Ovary (tissue), 9 donors: ENCODE data around the gene HMBS. TPM values are rescaled to one million over a fixed set of nuclear protein-coding genes. Genes with fewer than 3 reads are reported as not detected.
A peak's percentile ranks its signal among the peaks of the same experiment; 100 is the strongest.

ENCODE experiments used
- DNase-seq, 5 donors: peaks; one replicate each; pipeline ENCODE4 v3.0.0-alpha.2; 2019 to 2020
- H3K27ac ChIP-seq, 2 donors: fragments of 200-600 bp; one replicate each; pipeline versions ENCODE4 v1.5.1 to v1.8.0; 2019 to 2022
- H3K27me3 ChIP-seq: fragments of 200-600 bp; one replicate; pipeline ENCODE4 v1.8.0; 2022
- H3K36me3 ChIP-seq: fragments of 200-600 bp; sonication (generic); one replicate; pipeline ENCODE4 v1.5.1; 2019
- H3K4me1 ChIP-seq: one replicate; pipeline ENCODE4 v1.8.1; 2013; ENCODE audit warnings: mild to moderate bottlenecking, moderate library complexity; ENCODE audit not compliant: insufficient read depth
- H3K4me3 ChIP-seq: fragments of 200-600 bp; sonication (generic); one replicate; pipeline ENCODE4 v1.5.1; 2017
- H3K9me3 ChIP-seq, 2 donors: fragments of 200-600 bp in 1 of 2; sonication (generic) in 1 of 2; one replicate each; pipeline versions ENCODE4 v1.5.1 to v1.8.1; 2013 to 2019; ENCODE audit warnings: mild to moderate bottlenecking in 1 of 2, moderate library complexity in 1 of 2
- CTCF ChIP-seq, 3 donors: fragments of 450-650 bp in 2 of 3; fragments of 200-600 bp in 1 of 3; IDR thresholded peaks; one replicate each; pipeline versions ENCODE4 v1.5.1 to v1.8.0; 2016 to 2022; ENCODE audit warnings: antibody characterized with exemption in 3 of 3, mild to moderate bottlenecking in 1 of 3
- EP300 ChIP-seq: sonication (generic); formaldehyde crosslinking; IDR thresholded peaks from one replicate; pipeline ENCODE4 v1.6.1; 2017; ENCODE audit warnings: antibody characterized with exemption
- POLR2A ChIP-seq: fragments of 450-650 bp; IDR thresholded peaks from one replicate; pipeline ENCODE4 v1.6.1; 2017; ENCODE audit warnings: antibody characterized with exemption, mild to moderate bottlenecking, moderate library complexity
- WGBS, 3 donors: extraction: QIAGEN DNeasy Blood & Tissue Kit in 1 of 3; methylation state at CpG; one replicate each; pipeline versions ENCODE4 v1.1.5 to v1.1.7; 2013 to 2017; 5-methylcytosine and 5-hydroxymethylcytosine counted together
- intact Hi-C, 4 donors: fragments of 100-400 bp; cut with DNase I; formaldehyde crosslinking; loops; one replicate each; pipeline versions ENCODE4 v1.11.0 to v1.15.1; 2022 to 2023
- polyA plus RNA-seq, 2 donors: library from polyadenylated mRNA; stranded (reverse); fragments of 200-250 nt in 1 of 2; fragments of 350-450 nt in 1 of 2; fragmentation: Illumina TruSeq in 1 of 2; extraction: RNeasy Lipid Tissue Mini Kit (QIAGEN cat#74804) in 1 of 2; gene quantifications; one replicate each; pipeline ENCODE4 v1.2.3, GENCODE V29; 2013 to 2014
- total RNA-seq, 7 donors: library from RNA; depleted of rRNA in 2 of 7; stranded (reverse); fragments of >200 nt in 2 of 7; fragmentation: NEBNext Ultra II Directional in 3 of 7; extraction: Animal tissue kit (Norgen Biotek cat#: 25700) in 3 of 7; gene quantifications; one replicate each; pipeline versions ENCODE4 v1.1.0 to v1.2.4, GENCODE V29; 2016 to 2023
- donor health status: DM: no; HTN: no; CAD: no; lungs with moderate emphysema.
- donor health status: DM: no; HTN: no; CAD: no.
- donor health status: Bipolar disorder and iron deficiency.
- donor health status: DM: yes; HTN: yes; CAD: no.
- donor health status: DM: no; HTN: no; CAD: no.
- donor health status: DM: yes; HTN: yes; CAD: no.

HMBS gene
- total and polyA plus RNA-seq, 9 donors, result 1.1 to 19.4 (median 7.6) TPM

DNA sequence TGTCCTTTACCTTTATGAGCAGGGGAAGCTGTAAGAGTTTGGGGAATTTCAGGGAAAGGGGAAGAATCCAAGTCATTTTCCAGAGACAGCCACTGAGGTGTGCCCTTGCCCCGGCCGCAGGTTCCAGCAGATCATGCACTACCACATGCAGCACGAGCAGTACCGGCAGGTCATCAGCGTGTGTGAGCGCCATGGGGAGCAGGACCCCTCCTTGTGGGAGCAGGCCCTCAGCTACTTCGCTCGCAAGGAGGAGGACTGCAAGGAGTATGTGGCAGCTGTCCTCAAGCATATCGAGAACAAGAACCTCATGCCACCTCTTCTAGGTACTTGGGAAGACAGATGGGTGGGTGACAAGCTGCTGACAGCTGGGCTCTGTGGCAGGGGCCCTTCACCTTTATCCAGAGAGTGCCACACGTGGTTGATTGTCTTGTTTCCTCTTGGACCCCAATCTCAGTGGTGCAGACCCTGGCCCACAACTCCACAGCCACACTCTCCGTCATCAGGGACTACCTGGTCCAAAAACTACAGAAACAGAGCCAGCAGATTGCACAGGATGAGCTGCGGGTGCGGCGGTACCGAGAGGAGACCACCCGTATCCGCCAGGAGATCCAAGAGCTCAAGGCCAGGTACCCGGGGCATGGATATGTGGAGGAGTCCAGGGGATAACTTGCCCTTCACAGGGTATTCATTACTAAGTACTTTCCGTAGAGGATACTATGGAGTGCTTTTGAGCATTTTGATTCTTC, 5.8 kb upstream of the HMBS start:
- intact Hi-C loops, result no loop called here
- H3K4me1 ChIP-seq, result no peaks in the 10 kb centered on the region
- WGBS, 3 donors, result 87 to 91% (median 89%) methylated on average over 19 of the region's 19 CpGs
- no peak overlapping the region for H3K4me3 ChIP-seq
- no peak overlapping the region for H3K27ac ChIP-seq
- H3K27me3 ChIP-seq, result no peaks in the 10 kb centered on the region
- no peaks in the 10 kb centered on the region for H3K9me3 ChIP-seq
- TF ChIP-seq POLR2A, result no peak
- TF ChIP-seq CTCF (IDR thresholded peaks at IDR 0.05), result no peak
- no peak for TF ChIP-seq EP300
- no peaks in the 10 kb centered on the region for H3K36me3 ChIP-seq
- DNase-seq, result no peak

DNA sequence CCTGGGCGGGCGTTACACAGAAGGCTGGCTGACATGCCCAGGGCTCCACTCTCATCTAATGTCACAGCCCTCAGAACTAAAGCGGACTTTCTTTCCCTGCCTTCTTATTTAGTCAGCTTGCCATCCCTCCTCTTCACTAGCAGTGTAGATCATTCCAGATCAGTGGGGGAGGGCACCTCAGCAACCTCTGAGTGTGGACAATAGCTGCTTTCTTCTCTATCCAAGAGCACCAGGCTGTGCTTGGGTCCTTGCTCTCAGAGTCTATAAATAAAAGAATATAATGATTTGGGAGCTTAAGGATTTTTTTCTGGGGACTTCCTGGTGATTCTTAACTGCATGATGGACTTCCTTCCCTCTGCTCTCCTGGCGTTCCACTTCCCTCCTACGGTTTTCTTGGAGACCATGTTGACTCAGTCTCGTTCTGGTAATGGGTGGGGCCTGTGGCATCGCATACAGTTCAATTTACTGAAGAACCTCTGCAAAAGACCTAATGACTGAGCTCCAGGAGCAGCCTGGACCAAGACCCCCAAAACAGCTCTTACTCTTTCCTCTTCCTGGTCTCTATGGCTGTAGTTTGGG, 2.9 kb upstream of the HMBS start:
- Histone ChIP-seq H3K9me3 (no peaks in the 10 kb centered on the region), H3K27ac (no peak overlapping the region), H3K36me3 (no peaks in the 10 kb centered on the region), H3K27me3 (no peaks in the 10 kb centered on the region), H3K4me3 (no peak overlapping the region), H3K4me1 (peaks cover 7% of the 10 kb centered on the region)
- TF ChIP-seq POLR2A (no peak), CTCF (IDR thresholded peaks at IDR 0.05) (no peak)
- no peak for DNase-seq
- intact Hi-C loops, result no loop called here
- 65 to 67% (median 67%) methylated on average over 7 of the region's 7 CpGs for WGBS, 3 donors

DNA sequence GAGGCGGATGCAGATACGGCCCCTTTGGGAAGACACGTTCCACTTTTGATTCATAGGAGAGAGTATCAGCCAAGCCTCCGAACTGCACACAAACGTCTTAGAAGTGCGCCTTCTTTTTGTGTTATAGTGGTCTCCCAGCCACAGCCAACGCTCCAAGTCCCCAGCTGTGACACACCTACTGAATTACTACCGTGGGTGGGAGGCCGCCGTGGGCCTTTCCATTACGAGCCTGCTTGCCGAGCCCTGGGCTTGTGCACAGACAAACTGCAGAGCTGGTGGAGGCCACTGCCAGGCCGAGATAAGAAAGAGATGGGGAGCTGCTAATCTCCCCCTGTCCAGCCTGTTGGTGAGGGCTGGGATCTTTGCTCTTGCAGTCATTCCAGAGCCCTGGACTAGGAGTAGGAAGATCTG, 761 bp downstream of the HMBS start:
- Histone ChIP-seq H3K27ac (peak overlapping the region in 1 of 2 donors; percentile 79), H3K4me3 (peak overlapping the region; percentile 83), H3K4me1 (peaks cover 7% of the 10 kb centered on the region), H3K27me3 (no peaks in the 10 kb centered on the region), H3K9me3 (no peaks in the 10 kb centered on the region), H3K36me3 (no peaks in the 10 kb centered on the region)
- TF ChIP-seq EP300 (no peak), CTCF (IDR thresholded peaks at IDR 0.05) (no peak), POLR2A (no peak)
- DNase-seq, result peak in 1 of 5 donors; percentile 35
- intact Hi-C loops, result no loop called here
- 0 to 1% (median 0%) methylated on average over 13 of the region's 13 CpGs for WGBS, 3 donors

GRCh38 chr11:119087123-119087522, 2.4 kb downstream of the HMBS start:
- Histone ChIP-seq H3K4me3 (no peak overlapping the region), H3K4me1 (peaks cover 7% of the 10 kb centered on the region), H3K9me3 (no peaks in the 10 kb centered on the region), H3K27ac (no peak overlapping the region), H3K27me3 (no peaks in the 10 kb centered on the region), H3K36me3 (no peaks in the 10 kb centered on the region)
- no peak for DNase-seq
- TF ChIP-seq EP300 (no peak), POLR2A (no peak), CTCF (IDR thresholded peaks at IDR 0.05) (no peak)
- WGBS, 3 donors, result 87 to 93% (median 88%) methylated on average over 6 of the region's 6 CpGs
- intact Hi-C loops, result no loop called here
